ES-I3 (cell line): Measurements from ENCODE around the gene TBC1D5.
"Not testable (repeated sequence)": the region's sequence is repeated elsewhere in the genome, so short reads cannot be mapped to it uniquely, and the experiment has no call there.

ENCODE experiments used
- H3K36me3 ChIP-seq: 2 replicates; pipeline ENCODE4 v1.6.1; 2013; ENCODE audit warnings: mild to moderate bottlenecking, low read length, control low read depth, moderate library complexity; ENCODE audit not compliant: insufficient read depth
- H3K4me1 ChIP-seq: 2 replicates; pipeline ENCODE4 v1.6.1; 2013; ENCODE audit warnings: mild to moderate bottlenecking, control low read depth, low read length; ENCODE audit not compliant: insufficient read depth
- H3K9ac ChIP-seq: 2 replicates; pipeline ENCODE4 v1.6.1; 2013; ENCODE audit warnings: low read depth, mild to moderate bottlenecking, low read length, moderate library complexity
- H3K9me3 ChIP-seq: 2 replicates; pipeline ENCODE4 v1.6.1; 2013; ENCODE audit warnings: mild to moderate bottlenecking, low read length, moderate library complexity; ENCODE audit not compliant: control insufficient read depth, insufficient read depth

Gene TBC1D5

DNA sequence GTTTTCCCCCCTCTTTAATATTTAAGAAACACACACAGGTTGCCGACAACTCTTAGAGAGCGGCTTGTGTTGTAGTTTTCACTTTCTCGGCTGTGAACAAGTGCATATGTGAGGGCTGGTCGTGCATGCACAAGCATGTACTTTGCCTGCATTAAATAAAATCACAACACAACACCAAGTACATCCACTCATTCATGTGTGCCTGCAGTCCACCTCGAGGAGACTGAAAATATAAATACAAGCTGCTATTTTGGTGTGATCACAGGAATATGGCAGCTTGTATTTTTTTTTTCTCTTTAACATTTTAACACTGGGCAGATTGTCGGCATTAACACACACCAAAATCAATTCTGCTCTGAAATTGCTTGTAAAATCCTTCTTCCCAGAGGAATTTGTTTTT, 346.4 kb downstream of the TBC1D5 start:
- H3K9ac ChIP-seq = no peak overlapping the region
- no peaks in the 10 kb centered on the region for H3K9me3 ChIP-seq
- no peaks in the 10 kb centered on the region for H3K4me1 ChIP-seq
- H3K36me3 ChIP-seq = no peaks in the 10 kb centered on the region

DNA sequence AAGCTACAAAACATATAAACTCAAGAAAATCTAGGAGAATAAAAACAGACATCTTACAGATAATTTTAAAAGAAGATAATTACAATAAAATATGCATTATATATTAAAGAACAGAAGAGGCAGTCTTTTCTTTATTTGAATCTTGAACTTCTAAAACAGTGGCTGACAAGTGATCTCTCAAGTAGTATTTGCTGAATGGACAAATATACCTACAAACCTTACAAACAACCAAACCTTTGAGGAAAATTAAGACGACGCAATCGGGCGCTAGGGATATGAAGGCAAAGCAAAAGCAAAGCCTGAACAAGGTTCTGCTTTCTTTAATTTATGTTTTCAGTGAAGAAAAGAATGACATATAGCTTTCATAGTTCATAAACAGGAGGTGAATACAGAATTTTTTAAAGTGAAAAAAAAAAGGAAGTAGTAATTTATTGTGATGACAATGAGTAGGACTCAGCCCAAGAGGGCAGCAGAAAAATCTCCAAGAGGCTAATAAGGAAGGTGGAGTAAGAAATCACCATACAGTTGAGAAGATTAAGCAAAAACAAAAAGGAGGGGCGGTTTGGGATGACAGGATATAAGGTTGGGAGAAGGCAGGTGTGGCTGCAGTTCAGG, 347.8 kb downstream of the TBC1D5 start:
- Histone ChIP-seq H3K9me3 (no peaks in the 10 kb centered on the region), H3K36me3 (no peaks in the 10 kb centered on the region), H3K4me1 (no peaks in the 10 kb centered on the region), H3K9ac (no peak overlapping the region)

DNA sequence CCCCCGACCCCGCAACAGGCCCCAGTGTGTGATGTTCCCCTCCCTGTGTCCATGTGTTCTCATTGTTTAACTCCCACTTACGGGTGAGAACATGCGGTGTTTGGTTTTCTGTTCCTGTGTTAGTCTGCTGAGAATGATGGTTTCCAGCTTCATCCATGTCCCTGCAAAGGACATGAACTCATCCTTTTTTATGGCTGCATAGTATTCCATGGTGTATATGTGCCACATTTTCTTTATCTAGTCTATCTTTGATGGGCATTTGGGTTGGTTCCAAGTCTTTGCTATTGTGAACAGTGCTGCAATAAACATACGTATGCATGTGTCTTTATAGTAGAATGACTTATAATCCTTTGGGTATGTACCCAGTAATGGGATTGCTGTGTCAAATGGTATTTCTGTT, 349.9 kb downstream of the TBC1D5 start:
- H3K36me3 ChIP-seq, H3K4me1 ChIP-seq, H3K9ac ChIP-seq: not testable (repeated sequence)

DNA sequence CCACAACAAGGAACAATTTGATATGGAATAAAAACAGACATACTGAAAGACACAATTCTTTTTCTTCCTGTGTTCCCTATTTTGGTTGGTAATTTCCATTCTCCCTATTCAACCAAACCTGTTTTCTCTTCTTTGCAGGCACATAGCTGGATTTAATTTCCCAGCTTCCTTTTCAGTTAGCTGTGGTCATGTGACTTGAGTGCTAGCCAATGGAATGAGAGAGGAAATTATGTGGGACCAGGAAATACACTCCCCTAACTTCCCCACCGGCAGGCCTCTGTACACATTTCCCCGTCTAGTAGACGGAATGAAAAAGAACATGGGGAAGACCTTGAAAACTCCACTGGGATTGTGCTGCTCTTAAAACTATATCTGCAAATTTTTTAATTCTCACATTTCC, 351.6 kb downstream of the TBC1D5 start:
- Histone ChIP-seq H3K4me1 (no peaks in the 10 kb centered on the region), H3K9ac (no peak overlapping the region), H3K9me3 (no peaks in the 10 kb centered on the region), H3K36me3 (no peaks in the 10 kb centered on the region)

More for the DNA sequence above, 349.9 kb downstream of the TBC1D5 start:
- H3K9me3 ChIP-seq = not testable (repeated sequence)

DNA sequence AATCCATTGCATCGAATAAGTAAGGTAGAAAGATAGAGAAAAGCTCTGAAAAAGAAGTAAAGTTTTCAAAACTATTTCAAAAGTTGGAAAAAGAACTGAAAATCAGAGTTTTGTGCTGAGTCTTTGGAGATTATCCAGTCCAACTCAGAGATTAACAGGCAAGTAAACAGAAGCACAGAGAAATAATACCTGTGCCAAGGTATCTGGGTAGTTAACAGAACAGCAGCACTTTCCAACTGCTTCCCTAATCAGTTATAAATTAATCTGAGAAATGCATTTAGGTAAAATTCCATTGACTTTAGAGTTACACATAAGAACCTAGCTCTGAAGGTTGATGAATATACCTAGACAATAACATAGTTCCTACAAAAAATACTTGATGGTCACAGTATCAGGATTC, 355.3 kb downstream of the TBC1D5 start:
- no peaks in the 10 kb centered on the region for H3K36me3 ChIP-seq
- no peaks in the 10 kb centered on the region for H3K9me3 ChIP-seq
- H3K4me1 ChIP-seq = no peaks in the 10 kb centered on the region
- H3K9ac ChIP-seq = no peak overlapping the region

DNA sequence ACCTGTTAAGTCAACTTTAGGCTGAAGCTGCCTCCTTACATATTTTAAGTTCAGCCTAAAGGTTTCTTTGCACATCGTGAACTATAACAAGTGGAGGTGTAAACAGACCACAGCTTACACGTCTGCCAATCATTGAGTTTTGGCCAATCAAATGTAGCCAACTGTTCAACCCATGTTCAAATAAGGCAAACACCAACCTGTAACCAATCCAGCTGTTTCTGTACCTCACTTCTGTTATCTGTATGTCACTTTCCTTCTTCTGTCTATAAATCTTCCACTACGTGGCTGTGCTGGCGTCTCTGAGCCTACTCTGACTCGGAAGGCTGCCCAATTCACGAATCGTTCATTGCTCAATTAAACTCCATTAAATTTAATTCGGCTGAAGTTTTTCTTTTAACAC, 356.0 kb downstream of the TBC1D5 start:
- no peaks in the 10 kb centered on the region for H3K4me1 ChIP-seq
- no peak overlapping the region for H3K9ac ChIP-seq

DNA sequence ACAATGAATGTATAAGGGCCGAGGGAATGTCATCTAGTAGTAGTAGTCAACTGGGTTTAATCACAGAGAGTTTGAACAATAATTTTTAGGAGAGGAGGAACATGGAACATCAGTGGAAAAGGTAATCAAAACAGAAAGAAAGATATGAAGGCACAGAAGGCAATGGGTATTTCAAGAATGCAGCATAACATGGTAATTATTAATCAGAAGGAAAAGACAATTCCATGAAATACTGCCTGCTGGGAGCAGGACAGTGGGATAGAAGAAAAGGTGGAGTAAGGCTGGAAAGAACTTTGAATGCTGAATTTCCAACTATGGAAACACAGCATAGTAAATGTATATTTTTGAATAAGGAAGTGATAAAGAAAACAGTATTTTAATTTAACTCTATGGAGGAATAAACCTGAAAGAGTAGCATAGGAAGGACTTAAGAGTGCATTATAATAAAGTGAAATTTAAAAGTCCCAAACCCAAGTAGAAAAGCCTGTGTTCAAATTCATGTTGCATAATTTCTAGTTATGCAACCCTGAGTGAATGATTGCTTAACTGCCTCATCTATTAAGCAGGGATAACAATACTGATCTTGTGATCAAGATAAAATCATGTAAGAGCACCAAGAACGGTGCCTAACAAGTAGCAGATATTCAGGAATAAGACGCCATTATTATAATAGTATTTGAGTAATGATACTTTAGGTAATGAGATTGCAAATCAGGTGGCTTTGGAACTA, 357.7 kb downstream of the TBC1D5 start:
- H3K9ac ChIP-seq = no peak overlapping the region
- no peaks in the 10 kb centered on the region for H3K9me3 ChIP-seq
- no peaks in the 10 kb centered on the region for H3K4me1 ChIP-seq
- H3K36me3 ChIP-seq = no peaks in the 10 kb centered on the region

More for the DNA sequence above, 356.0 kb downstream of the TBC1D5 start:
- no peaks in the 10 kb centered on the region for H3K36me3 ChIP-seq
- H3K9me3 ChIP-seq = no peaks in the 10 kb centered on the region

DNA sequence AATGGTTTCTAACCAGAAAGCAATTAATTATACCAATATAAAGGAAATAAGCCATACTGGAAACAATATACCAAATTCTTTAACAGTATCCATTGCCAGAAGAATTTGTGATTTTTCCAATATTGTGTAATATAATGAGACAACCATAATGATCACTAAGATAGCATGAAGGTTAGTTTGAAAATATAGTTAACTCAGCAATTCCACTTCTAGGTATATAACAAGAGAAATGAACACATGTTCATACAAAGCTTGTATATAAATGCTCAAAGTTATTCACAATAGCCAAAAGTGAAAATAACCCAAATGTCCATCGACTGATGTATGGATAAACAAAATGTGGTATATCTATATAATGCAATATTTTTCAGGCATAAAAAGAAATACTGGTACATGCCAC, 369.1 kb downstream of the TBC1D5 start:
- H3K9ac ChIP-seq = no peak overlapping the region
- no peaks in the 10 kb centered on the region for H3K4me1 ChIP-seq
- H3K36me3 ChIP-seq = no peaks in the 10 kb centered on the region
- no peaks in the 10 kb centered on the region for H3K9me3 ChIP-seq

DNA sequence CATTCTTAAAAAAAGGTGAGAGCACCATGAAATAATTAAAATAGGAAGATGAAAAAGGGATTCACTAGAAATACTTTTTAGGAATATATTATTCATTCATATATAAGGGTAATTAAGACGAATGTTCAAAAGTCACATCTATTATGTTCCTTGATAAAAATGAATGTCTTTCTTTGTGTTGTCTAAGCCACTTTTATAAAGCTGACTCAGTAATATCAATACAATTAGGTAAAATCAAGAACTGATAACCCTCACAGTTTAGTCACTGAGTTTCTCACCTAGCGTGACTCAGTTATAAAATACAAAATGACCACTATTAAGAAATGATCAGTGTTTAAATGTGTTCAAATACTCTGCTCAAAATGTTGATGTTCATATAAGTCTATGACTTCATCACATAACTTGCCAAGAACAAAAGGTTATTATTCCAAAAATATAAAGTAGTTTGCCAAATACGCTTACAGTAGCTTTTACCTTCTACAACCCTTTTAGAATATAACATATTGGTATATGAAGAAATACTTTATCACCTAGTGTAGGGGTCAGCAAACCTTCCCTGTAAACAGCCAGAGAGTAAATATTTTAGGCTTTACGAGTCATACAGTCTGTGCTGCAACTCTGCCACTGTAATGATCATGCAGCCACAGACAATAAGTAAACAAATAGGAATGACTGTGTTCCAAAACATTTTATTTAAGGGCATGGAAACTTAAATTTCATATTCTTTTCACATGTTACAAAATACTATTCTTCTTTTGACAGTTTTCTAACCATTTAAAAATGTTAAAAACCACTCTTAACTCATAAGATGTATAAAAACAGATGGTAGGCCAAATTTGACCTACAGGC, 369.8 kb downstream of the TBC1D5 start:
- no peaks in the 10 kb centered on the region for H3K9me3 ChIP-seq
- no peaks in the 10 kb centered on the region for H3K4me1 ChIP-seq
- H3K36me3 ChIP-seq = no peaks in the 10 kb centered on the region
- no peak overlapping the region for H3K9ac ChIP-seq

DNA sequence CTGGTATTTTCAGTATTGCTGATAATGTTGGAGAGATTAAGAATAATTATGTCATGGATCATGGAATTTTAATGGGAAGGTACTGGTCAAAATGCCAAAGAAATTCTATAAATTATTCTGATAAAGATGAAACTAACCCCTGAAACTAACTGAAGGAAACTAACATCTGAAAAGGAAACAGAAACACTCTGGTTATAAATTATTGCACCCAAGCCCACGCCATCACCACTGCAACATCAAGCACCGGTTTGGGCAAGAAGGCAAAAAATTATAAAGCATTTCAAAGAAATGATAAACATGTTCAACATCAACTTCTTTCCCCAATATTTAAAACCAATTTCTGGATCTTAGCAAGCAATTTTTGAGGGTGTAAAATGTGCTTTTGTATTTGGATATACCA, 372.5 kb downstream of the TBC1D5 start:
- Histone ChIP-seq H3K4me1 (no peaks in the 10 kb centered on the region), H3K9ac (no peak overlapping the region), H3K36me3 (no peaks in the 10 kb centered on the region), H3K9me3 (no peaks in the 10 kb centered on the region)

DNA sequence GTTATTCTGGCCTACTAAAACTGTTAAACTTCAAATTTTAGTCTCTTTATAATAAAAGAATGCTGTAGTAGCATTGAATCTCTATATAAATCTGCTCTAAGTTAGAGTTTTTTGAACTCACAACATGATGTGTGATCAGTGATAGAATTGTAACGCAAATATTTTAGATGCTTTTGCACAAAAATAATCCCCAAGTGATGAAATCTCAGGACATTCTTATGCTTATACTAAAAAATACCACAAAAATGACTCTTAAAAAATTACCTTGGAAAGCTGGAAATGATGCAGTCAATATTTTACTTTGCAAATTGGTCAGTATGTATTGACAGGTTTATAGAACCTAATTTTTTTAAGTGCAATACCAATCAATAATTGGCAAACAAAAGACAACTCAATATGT, 375.3 kb downstream of the TBC1D5 start:
- Histone ChIP-seq H3K4me1 (no peaks in the 10 kb centered on the region), H3K9ac (no peak overlapping the region), H3K36me3 (no peaks in the 10 kb centered on the region), H3K9me3 (no peaks in the 10 kb centered on the region)

DNA sequence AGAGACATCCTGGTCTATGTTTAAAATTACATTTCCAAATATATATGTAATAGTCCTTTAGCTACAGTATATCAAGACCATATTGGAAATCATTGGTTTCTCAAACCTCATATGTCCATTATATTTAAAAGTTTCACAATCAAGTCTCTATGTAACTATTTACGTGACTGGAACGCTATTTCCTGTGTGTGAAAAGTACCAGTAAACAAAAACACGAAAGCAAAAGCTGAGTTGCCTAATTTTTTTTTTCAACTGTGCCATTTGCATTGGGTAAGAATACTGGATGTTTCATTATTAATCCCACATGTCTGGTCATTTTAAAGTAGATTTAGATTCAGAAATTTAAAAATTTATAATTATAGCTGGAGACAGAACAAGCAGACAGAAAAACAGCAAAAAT, 381.4 kb downstream of the TBC1D5 start:
- Histone ChIP-seq H3K9me3 (no peaks in the 10 kb centered on the region), H3K9ac (no peak overlapping the region), H3K36me3 (no peaks in the 10 kb centered on the region), H3K4me1 (no peaks in the 10 kb centered on the region)

DNA sequence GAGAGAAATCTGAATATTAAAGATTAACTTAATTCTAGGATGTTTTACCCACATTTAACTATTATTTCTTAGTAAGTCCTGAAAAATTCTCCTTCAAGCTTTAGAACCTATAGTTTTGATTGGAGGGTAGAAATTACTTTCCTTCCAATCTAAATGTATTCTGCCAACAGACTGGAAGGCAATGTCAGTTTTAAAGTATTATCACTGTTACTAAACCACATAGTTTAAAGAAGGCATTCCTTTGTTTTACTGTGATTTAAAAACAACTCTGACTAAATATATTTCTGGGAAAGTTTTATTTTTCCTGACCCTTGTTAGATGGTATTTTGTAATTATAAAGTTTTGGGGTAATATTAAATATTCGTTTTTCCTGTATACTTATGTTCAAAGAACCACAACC, 382.5 kb downstream of the TBC1D5 start:
- Histone ChIP-seq H3K36me3 (no peaks in the 10 kb centered on the region), H3K9ac (no peak overlapping the region), H3K9me3 (no peaks in the 10 kb centered on the region), H3K4me1 (no peaks in the 10 kb centered on the region)

DNA sequence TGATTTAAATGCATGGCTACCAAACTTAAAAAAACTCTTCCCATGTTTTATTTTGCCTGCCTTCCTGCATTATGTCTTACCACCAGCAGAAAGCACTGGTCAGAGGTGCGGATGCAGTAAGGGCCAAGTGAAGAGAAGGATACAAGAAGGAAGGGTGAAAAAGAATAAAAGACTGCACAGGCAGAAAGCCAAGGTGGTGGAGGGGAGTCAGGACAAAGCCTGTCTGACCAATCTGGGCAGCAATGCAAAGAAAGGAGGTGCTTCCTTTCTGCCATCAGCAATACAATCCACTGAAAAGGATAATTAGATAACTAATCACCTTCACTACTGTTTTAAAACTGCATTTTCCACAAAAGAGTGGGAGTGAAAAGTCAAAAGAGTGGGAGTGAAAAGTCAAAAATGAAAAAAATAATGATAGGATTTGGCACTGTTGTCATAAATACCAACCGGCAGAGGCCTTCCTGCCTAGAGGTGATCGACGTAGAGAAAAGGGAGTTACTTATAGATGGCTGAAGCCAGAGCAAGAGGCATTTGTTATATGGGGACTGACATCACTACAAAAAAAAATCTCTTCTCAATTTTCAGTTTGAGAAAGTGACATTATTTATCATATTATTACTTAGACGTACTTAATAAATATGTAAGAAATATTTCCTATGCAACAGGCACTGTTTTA, 385.3 kb downstream of the TBC1D5 start:
- Histone ChIP-seq H3K36me3 (peaks cover 2% of the 10 kb centered on the region; the same call in 1 of the 2 replicates), H3K9me3 (no peaks in the 10 kb centered on the region), H3K9ac (no peak overlapping the region), H3K4me1 (no peaks in the 10 kb centered on the region)
